ENCODE data around the gene CNBD2. TPM values are rescaled to one million over a fixed set of nuclear protein-coding genes. Genes with fewer than 3 reads are reported as not detected.
"Not testable (repeated sequence)": the region's sequence is repeated elsewhere in the genome, so short reads cannot be mapped to it uniquely, and the experiment has no call there.

Gene CNBD2
- total and polyA plus RNA-seq, 4 donors, result 2.0 to 11.2 (median 4.6) TPM

- WGBS, 2 donors, result 90 to 92% methylated on average over 7 of the region's 7 CpGs
- H3K9me3 ChIP-seq (ENCODE audit: control insufficient read depth, low read length), result no peaks in the 10 kb centered on the region
- H3K27ac ChIP-seq (ENCODE audit: low read depth in 1 of 2, low read length in 2 of 2), result no peak overlapping the region
- no peak overlapping the region for H3K4me3 ChIP-seq (ENCODE audit: low read length in 2 of 2)
- peaks cover 0 to 4% of the 10 kb centered on the region in 2 donors for H3K36me3 ChIP-seq (ENCODE audit: control insufficient read depth in 1 of 2, insufficient read depth in 2 of 2, low read length in 1 of 2)
- ATAC-seq (ENCODE audit: low FRiP score) (no peak), DNase-seq (no peak)
- intact Hi-C loops (cut with DNase I), result no loop called here
- no peaks in the 10 kb centered on the region for H3K4me1 ChIP-seq (ENCODE audit: control insufficient read depth in 1 of 2, insufficient read depth in 2 of 2, low read length in 2 of 2)
- no peaks in the 10 kb centered on the region for H3K27me3 ChIP-seq (ENCODE audit: control insufficient read depth in 1 of 2, insufficient read depth in 2 of 2, low read length in 1 of 2)
Observed at GRCh38 chr20:35950093-35950492, 18.3 kb upstream of the CNBD2 start.

DNA sequence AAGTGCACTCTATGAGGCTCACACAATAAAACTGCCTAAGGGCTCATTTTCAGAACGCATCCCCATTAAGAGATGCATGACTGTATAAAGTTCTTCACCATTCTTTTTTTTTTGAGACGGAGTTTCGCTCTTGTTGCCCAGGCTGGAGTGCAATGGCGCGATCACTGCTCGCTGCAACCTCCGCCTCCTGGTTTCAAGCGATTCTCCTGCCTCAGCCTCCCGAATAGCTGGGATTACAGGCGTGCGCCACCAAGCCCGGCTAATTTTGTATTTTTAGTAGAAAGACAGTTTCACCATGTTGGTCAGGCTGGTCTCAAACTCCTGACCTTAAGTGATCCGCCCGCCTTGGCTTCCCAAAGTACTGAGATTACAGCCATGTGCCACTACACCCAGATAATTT lies 16.3 kb upstream of the CNBD2 start:
- H3K4me3 ChIP-seq (ENCODE audit: low read length in 2 of 2); intact Hi-C loops (cut with DNase I); H3K36me3 ChIP-seq (ENCODE audit: control insufficient read depth in 1 of 2, insufficient read depth in 2 of 2, low read length in 1 of 2); H3K27me3 ChIP-seq (ENCODE audit: control insufficient read depth in 1 of 2, insufficient read depth in 2 of 2, low read length in 1 of 2); H3K27ac ChIP-seq (ENCODE audit: low read depth in 1 of 2, low read length in 2 of 2); ATAC-seq (ENCODE audit: low FRiP score); H3K9me3 ChIP-seq (ENCODE audit: control insufficient read depth, low read length); DNase-seq; H3K4me1 ChIP-seq (ENCODE audit: control insufficient read depth in 1 of 2, insufficient read depth in 2 of 2, low read length in 2 of 2): not testable (repeated sequence)
- 95 to 97% methylated on average over 14 of the region's 14 CpGs for WGBS, 2 donors

DNA sequence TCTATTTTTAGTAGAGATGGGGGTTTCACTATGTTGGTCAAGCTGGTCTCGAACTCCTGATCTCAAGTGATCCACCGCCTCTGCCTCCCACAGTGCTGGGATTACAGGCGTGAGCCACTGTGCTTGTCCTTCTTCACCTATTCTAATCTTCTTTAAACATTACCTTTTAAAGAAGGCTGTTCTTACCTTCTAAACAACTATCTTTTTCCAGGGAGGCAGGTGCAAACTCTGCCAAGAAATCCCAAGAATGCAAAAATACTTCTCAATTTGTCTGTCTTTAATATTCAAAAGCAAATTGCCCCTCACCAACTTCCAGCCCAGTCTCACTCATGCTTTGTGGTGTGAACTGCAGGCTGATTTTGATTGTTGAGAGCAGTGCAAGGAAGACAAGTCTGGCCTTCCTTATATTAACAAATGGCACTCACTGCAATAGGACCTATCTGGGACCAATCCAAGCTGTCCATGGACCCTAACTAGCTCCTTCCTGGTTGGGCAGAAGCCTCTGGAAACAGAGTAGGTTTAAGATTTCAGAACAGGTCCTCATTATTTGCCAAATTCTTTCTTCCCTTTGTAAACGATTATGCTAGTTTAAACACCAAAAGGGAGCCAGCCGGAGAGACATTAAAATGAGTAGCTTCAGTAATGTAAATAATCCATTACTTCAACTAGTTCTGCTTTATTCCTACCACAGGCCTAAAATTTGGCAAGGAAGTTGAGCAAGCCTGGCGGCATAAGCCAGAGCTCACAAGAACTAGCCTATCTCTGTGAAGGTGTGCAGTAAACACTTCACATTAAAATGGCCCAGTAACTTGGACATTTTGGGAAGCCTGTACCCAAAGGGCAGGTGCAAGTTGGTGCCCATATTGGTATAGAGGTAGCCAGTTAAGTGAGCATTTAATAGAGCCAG lies 15.7 kb upstream of the CNBD2 start:
- H3K27me3 ChIP-seq (ENCODE audit: control insufficient read depth in 1 of 2, insufficient read depth in 2 of 2, low read length in 1 of 2), result no peaks in the 10 kb centered on the region
- intact Hi-C loops (cut with DNase I), result no loop called here
- H3K9me3 ChIP-seq (ENCODE audit: control insufficient read depth, low read length), result no peaks in the 10 kb centered on the region
- H3K4me3 ChIP-seq (ENCODE audit: low read length in 2 of 2), result peak overlapping the region; percentile 39 to 75
- peaks cover 0 to 3% of the 10 kb centered on the region in 2 donors for H3K36me3 ChIP-seq (ENCODE audit: control insufficient read depth in 1 of 2, insufficient read depth in 2 of 2, low read length in 1 of 2)
- 55 to 56% methylated on average over 6 of the region's 6 CpGs for WGBS, 2 donors
- ATAC-seq (ENCODE audit: low FRiP score) (no peak), DNase-seq (no peak)
- peak overlapping the region in 1 of 2 donors; percentile 93 for H3K27ac ChIP-seq (ENCODE audit: low read depth in 1 of 2, low read length in 2 of 2)
- H3K4me1 ChIP-seq (ENCODE audit: control insufficient read depth in 1 of 2, insufficient read depth in 2 of 2, low read length in 2 of 2), result no peaks in the 10 kb centered on the region

DNA sequence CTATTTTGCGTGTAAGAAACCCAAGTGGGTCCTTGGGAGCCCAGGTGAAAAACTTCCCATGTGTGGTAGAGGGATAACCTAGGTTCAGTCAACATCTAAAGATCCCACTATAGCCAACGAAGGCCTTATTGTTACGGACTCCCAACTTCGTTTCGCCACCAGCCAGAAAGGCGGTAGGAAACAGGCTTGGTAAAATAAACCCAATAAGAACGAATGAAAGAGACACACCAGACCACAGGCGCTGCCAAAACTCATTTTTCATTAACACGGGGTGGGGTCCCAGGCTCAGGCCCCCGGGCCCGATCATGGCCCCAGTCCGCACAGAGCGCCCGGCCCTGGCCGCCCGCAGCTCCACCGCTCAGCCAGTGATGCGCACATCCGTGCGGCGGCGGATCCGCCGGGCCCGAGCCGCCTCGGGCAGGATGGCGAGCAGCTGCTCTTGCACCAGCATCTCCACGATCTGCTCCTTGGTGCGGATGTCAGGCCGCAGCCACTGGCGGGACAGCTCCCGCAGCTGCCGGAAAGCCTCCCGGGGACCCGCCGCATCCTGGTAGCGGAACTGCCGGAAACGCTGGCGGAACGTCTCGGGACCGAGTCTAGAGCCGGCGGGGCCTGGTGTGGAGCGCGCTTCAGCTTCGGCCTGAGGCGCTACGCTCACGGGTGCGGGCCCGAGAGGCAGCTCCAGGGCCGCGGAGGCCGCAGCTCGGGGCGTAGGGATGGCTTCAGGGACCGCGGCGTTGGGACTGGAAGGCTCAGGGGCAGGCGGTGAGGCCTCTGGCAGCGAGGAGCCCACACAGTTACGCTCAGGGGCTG lies 14.8 kb upstream of the CNBD2 start:
- no peaks in the 10 kb centered on the region for H3K9me3 ChIP-seq (ENCODE audit: control insufficient read depth, low read length)
- ATAC-seq (ENCODE audit: low FRiP score) (peak; percentile 65), DNase-seq (peak; percentile 79 to 86)
- peak overlapping the region; percentile 74 to 93 for H3K27ac ChIP-seq (ENCODE audit: low read depth in 1 of 2, low read length in 2 of 2)
- H3K4me1 ChIP-seq (ENCODE audit: control insufficient read depth in 1 of 2, insufficient read depth in 2 of 2, low read length in 2 of 2), result no peaks in the 10 kb centered on the region
- H3K4me3 ChIP-seq (ENCODE audit: low read length in 2 of 2), result peak overlapping the region; percentile 39 to 75
- H3K27me3 ChIP-seq (ENCODE audit: control insufficient read depth in 1 of 2, insufficient read depth in 2 of 2, low read length in 1 of 2), result no peaks in the 10 kb centered on the region
- H3K36me3 ChIP-seq (ENCODE audit: control insufficient read depth in 1 of 2, insufficient read depth in 2 of 2, low read length in 1 of 2), result no peaks in the 10 kb centered on the region
- 0 to 1% methylated on average over 62 to 65 of the region's 65 CpGs for WGBS, 2 donors
- intact Hi-C loops (cut with DNase I), result no loop called here

- H3K4me3 ChIP-seq (ENCODE audit: low read length in 2 of 2), result peak within 1 kb of the TSS; percentile 39 to 75
- no peaks in the 10 kb centered on the region for H3K4me1 ChIP-seq (ENCODE audit: control insufficient read depth in 1 of 2, insufficient read depth in 2 of 2, low read length in 2 of 2)
- intact Hi-C loops (cut with DNase I), result no loop called here
- 0% methylated on average over 74 to 76 of the region's 76 CpGs for whole genome bisulfite sequencing, 2 donors
- peak; percentile 96 to 98 for DNase-seq
- peak within 1 kb of the TSS; percentile 74 to 93 for H3K27ac ChIP-seq (ENCODE audit: low read depth in 1 of 2, low read length in 2 of 2)
- H3K36me3 ChIP-seq (ENCODE audit: control insufficient read depth in 1 of 2, insufficient read depth in 2 of 2, low read length in 1 of 2), result no peaks in the 10 kb centered on the region
- H3K9me3 ChIP-seq (ENCODE audit: control insufficient read depth, low read length), result no peaks in the 10 kb centered on the region
- peak; percentile 97 for ATAC-seq (ENCODE audit: low FRiP score)
- H3K27me3 ChIP-seq (ENCODE audit: control insufficient read depth in 1 of 2, insufficient read depth in 2 of 2, low read length in 1 of 2), result no peaks in the 10 kb centered on the region
Observed at GRCh38 chr20:35954200-35954906, 14.0 kb upstream of the CNBD2 start, which contains the start of gene SCAND1. TSS of gene SCAND1 (minus strand) at chr20:35954502. CDS start at chr20:35954284, 218 bp downstream.

DNA sequence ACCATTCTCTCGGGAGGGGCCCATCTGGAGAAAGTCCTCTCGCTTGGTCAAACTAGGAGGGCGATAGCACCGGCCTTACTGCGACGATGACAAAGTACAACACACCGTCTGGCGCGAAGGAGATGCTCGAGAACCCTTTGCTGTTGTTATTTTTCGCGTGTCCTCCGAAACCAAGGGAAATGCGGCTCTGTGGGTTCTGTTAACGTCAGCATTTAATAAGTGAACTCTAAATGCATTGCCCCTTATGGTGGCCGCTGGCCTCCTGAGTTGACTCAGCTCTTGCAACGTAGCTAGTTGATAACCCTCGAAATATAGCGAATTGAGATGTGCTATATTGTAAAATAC lies 13.5 kb upstream of the CNBD2 start:
- no peak for ATAC-seq (ENCODE audit: low FRiP score)

GRCh38 chr20:35956616-35957015 lies 11.8 kb upstream of the CNBD2 start:
- DNase-seq, result no peak
- intact Hi-C loops (cut with DNase I), result no loop called here
- ATAC-seq (ENCODE audit: low FRiP score), result no peak
- H3K4me3 ChIP-seq (ENCODE audit: low read length in 2 of 2), result no peak overlapping the region
- H3K4me1 ChIP-seq (ENCODE audit: control insufficient read depth in 1 of 2, insufficient read depth in 2 of 2, low read length in 2 of 2), result no peaks in the 10 kb centered on the region
- no peaks in the 10 kb centered on the region for H3K9me3 ChIP-seq (ENCODE audit: control insufficient read depth, low read length)
- no peaks in the 10 kb centered on the region for H3K27me3 ChIP-seq (ENCODE audit: control insufficient read depth in 1 of 2, insufficient read depth in 2 of 2, low read length in 1 of 2)
- H3K36me3 ChIP-seq (ENCODE audit: control insufficient read depth in 1 of 2, insufficient read depth in 2 of 2, low read length in 1 of 2), result no peaks in the 10 kb centered on the region
- H3K27ac ChIP-seq (ENCODE audit: low read depth in 1 of 2, low read length in 2 of 2), result no peak overlapping the region

More for the DNA sequence above, 13.5 kb upstream of the CNBD2 start:
- Histone ChIP-seq H3K27me3 (ENCODE audit: control insufficient read depth in 1 of 2, insufficient read depth in 2 of 2, low read length in 1 of 2) (no peaks in the 10 kb centered on the region), H3K36me3 (ENCODE audit: control insufficient read depth in 1 of 2, insufficient read depth in 2 of 2, low read length in 1 of 2) (no peaks in the 10 kb centered on the region), H3K9me3 (ENCODE audit: control insufficient read depth, low read length) (no peaks in the 10 kb centered on the region), H3K4me1 (ENCODE audit: control insufficient read depth in 1 of 2, insufficient read depth in 2 of 2, low read length in 2 of 2) (no peaks in the 10 kb centered on the region), H3K4me3 (ENCODE audit: low read length in 2 of 2) (peak overlapping the region; percentile 13 to 58), H3K27ac (ENCODE audit: low read depth in 1 of 2, low read length in 2 of 2) (peak overlapping the region in 1 of 2 donors; percentile 38)
- no peak for DNase-seq
- 1 to 2% methylated on average over 19 of the region's 19 CpGs for WGBS, 2 donors
- intact Hi-C loops (cut with DNase I), result no loop called here

GRCh38 chr20:35959291-35959690 lies 9.1 kb upstream of the CNBD2 start:
- H3K27me3 ChIP-seq (ENCODE audit: control insufficient read depth in 1 of 2, insufficient read depth in 2 of 2, low read length in 1 of 2); H3K4me1 ChIP-seq (ENCODE audit: control insufficient read depth in 1 of 2, insufficient read depth in 2 of 2, low read length in 2 of 2); ATAC-seq (ENCODE audit: low FRiP score); intact Hi-C loops (cut with DNase I); H3K4me3 ChIP-seq (ENCODE audit: low read length in 2 of 2); H3K9me3 ChIP-seq (ENCODE audit: control insufficient read depth, low read length); H3K36me3 ChIP-seq (ENCODE audit: control insufficient read depth in 1 of 2, insufficient read depth in 2 of 2, low read length in 1 of 2); H3K27ac ChIP-seq (ENCODE audit: low read depth in 1 of 2, low read length in 2 of 2); DNase-seq: not testable (repeated sequence)
- WGBS, 2 donors, result 82 to 88% methylated on average over 6 of the region's 6 CpGs
